Mesenchymal stem cell (in vitro differentiated cells and primary cell): ENCODE data around the gene GDF11.
A peak's percentile ranks its signal among the peaks of the same experiment; 100 is the strongest.

ENCODE experiments used
- DNase-seq: peaks from one replicate; pipeline ENCODE4 v3.0.0-alpha.2; 2013
- H2AFZ ChIP-seq: one replicate; pipeline ENCODE4 v1.6.1; 2013; ENCODE audit warnings: low read depth, mild to moderate bottlenecking, control low read depth, inconsistent platforms, low read length, moderate library complexity
- H2AK5ac ChIP-seq: 2 replicates; pipeline ENCODE4 v1.6.1; 2013; ENCODE audit warnings: low read length, moderate library complexity, mild to moderate bottlenecking, inconsistent platforms; ENCODE audit not compliant: severe bottlenecking
- H2BK120ac ChIP-seq: one replicate; pipeline ENCODE4 v1.6.1; 2013; ENCODE audit warnings: low read depth, mild to moderate bottlenecking, inconsistent platforms, low read length, moderate library complexity
- H2BK12ac ChIP-seq, 2 experiments: one replicate each; pipeline ENCODE4 v1.6.1; 2013; ENCODE audit warnings: inconsistent platforms in 2 of 2, low read length in 2 of 2, mild to moderate bottlenecking in 2 of 2, moderate library complexity in 2 of 2, control low read depth in 1 of 2
- H2BK15ac ChIP-seq: one replicate; pipeline ENCODE4 v1.6.1; 2013; ENCODE audit warnings: mild to moderate bottlenecking, low read depth, inconsistent platforms; ENCODE audit not compliant: poor library complexity, severe bottlenecking
- H2BK5ac ChIP-seq: 2 replicates; pipeline ENCODE4 v1.6.1; 2013; ENCODE audit warnings: low read depth, mild to moderate bottlenecking, low read length, control low read depth, inconsistent platforms; ENCODE audit not compliant: poor library complexity, severe bottlenecking
- H3K14ac ChIP-seq, 2 experiments: one replicate each; pipeline ENCODE4 v1.6.1; 2013; ENCODE audit warnings: inconsistent platforms in 2 of 2, low read length in 2 of 2, control low read depth in 1 of 2, mild to moderate bottlenecking in 1 of 2, moderate library complexity in 1 of 2
- H3K18ac ChIP-seq, 2 experiments: one replicate each; pipeline ENCODE4 v1.6.1; 2013; ENCODE audit warnings: inconsistent platforms in 2 of 2, low read length in 2 of 2, control low read depth in 1 of 2, low read depth in 1 of 2, mild to moderate bottlenecking in 1 of 2
- H3K23ac ChIP-seq, 2 experiments: one replicate each; pipeline ENCODE4 v1.6.1; 2013; ENCODE audit warnings: inconsistent platforms in 2 of 2, low read length in 2 of 2, mild to moderate bottlenecking in 2 of 2, moderate library complexity in 2 of 2, control low read depth in 1 of 2
- H3K27ac ChIP-seq: 2 replicates; pipeline ENCODE4 v1.5.1; 2013; ENCODE audit warnings: mild to moderate bottlenecking, moderate library complexity, low read length, control low read depth, inconsistent platforms; ENCODE audit not compliant: poor library complexity, severe bottlenecking
- H3K27me3 ChIP-seq, 2 experiments: 2 replicates each; pipeline versions ENCODE4 v1.6.1 to v1.7.0; 2013; ENCODE audit warnings: low read length in 2 of 2, mild to moderate bottlenecking in 2 of 2, moderate library complexity in 2 of 2, control low read depth in 1 of 2, inconsistent platforms in 1 of 2; ENCODE audit not compliant: control insufficient read depth in 1 of 2, insufficient read depth in 1 of 2
- H3K36me3 ChIP-seq, 2 experiments: 2 replicates each; pipeline versions ENCODE4 v1.6.1 to v1.7.0; 2013; ENCODE audit warnings: low read length in 2 of 2, control low read depth in 1 of 2, inconsistent platforms in 1 of 2, low read depth in 1 of 2, mild to moderate bottlenecking in 1 of 2; ENCODE audit not compliant: insufficient read depth in 2 of 2, control insufficient read depth in 1 of 2
- H3K4ac ChIP-seq, 2 experiments: one replicate each; pipeline ENCODE4 v1.6.1; 2013; ENCODE audit warnings: inconsistent platforms in 2 of 2, low read length in 2 of 2, mild to moderate bottlenecking in 2 of 2, moderate library complexity in 2 of 2, control low read depth in 1 of 2, low read depth in 1 of 2
- H3K4me1 ChIP-seq: 2 replicates; pipeline ENCODE4 v1.6.1; 2013; ENCODE audit warnings: low read depth, low read length, control low read depth; ENCODE audit not compliant: control insufficient read depth, insufficient read depth
- H3K4me2 ChIP-seq: 2 replicates; pipeline ENCODE4 v1.6.1; 2013; ENCODE audit warnings: low read length, mild to moderate bottlenecking, inconsistent platforms; ENCODE audit not compliant: poor library complexity, severe bottlenecking
- H3K4me3 ChIP-seq, 2 experiments: 2 replicates each; pipeline versions ENCODE4 v1.5.1 to v1.7.0; 2013; ENCODE audit warnings: low read length in 2 of 2, mild to moderate bottlenecking in 2 of 2, control low read depth in 1 of 2, low read depth in 1 of 2; ENCODE audit not compliant: insufficient read depth in 1 of 2
- H3K79me1 ChIP-seq: replicated peaks from 2 replicates; pipeline ENCODE4 v1.6.1; 2013; ENCODE audit warnings: mild to moderate bottlenecking, control low read depth, low read length, inconsistent platforms; ENCODE audit not compliant: poor library complexity, severe bottlenecking
- H3K9ac ChIP-seq: 2 replicates; pipeline ENCODE4 v1.7.0; 2013; ENCODE audit warnings: mild to moderate bottlenecking, low read length, moderate library complexity
- H3K9me3 ChIP-seq: 2 replicates; pipeline ENCODE4 v1.7.0; 2013; ENCODE audit warnings: mild to moderate bottlenecking, low read length; ENCODE audit not compliant: control insufficient read depth
- H4K8ac ChIP-seq: one replicate; pipeline ENCODE4 v1.6.1; 2013; ENCODE audit warnings: inconsistent platforms, mild to moderate bottlenecking, low read length, moderate library complexity
- H4K91ac ChIP-seq: one replicate; pipeline ENCODE4 v1.6.1; 2013; ENCODE audit warnings: mild to moderate bottlenecking, low read length, inconsistent platforms
- WGBS: methylation state at CpG from one replicate; pipeline ENCODE4 v1.1.7; 2013; ENCODE audit warnings: mixed read lengths; 5-methylcytosine and 5-hydroxymethylcytosine counted together

Gene GDF11

GRCh38 chr12:55708695-55709233 is 34.2 kb upstream of the GDF11 start:
- Histone ChIP-seq H2AFZ (no peak overlapping the region), H3K14ac (no peak overlapping the region), H3K18ac (no peak overlapping the region), H3K4me2 (no peak overlapping the region), H3K4me3 (peak overlapping the region in 1 of 2 experiments; percentile 83), H3K36me3 (no peaks in the 10 kb centered on the region), H2BK5ac (no peak overlapping the region), H3K27ac (no peak overlapping the region), H4K8ac (no peak overlapping the region), H3K9ac (peak overlapping the region; percentile 62), H2BK12ac (no peak overlapping the region), H3K4ac (no peak overlapping the region), H2BK15ac (no peak overlapping the region), H3K23ac (no peak overlapping the region), H2BK120ac (no peak overlapping the region), H3K27me3 (peaks cover 0 to 64% of the 10 kb centered on the region in 2 experiments), H4K91ac (no peak overlapping the region), H3K4me1 (peaks cover 12% of the 10 kb centered on the region), H2AK5ac (no peak overlapping the region), H3K9me3 (no peaks in the 10 kb centered on the region), H3K79me1 (no peaks in the 10 kb centered on the region)
- DNase-seq, result no peak
- 65% methylated on average over 2 of the region's 3 CpGs for WGBS

DNA sequence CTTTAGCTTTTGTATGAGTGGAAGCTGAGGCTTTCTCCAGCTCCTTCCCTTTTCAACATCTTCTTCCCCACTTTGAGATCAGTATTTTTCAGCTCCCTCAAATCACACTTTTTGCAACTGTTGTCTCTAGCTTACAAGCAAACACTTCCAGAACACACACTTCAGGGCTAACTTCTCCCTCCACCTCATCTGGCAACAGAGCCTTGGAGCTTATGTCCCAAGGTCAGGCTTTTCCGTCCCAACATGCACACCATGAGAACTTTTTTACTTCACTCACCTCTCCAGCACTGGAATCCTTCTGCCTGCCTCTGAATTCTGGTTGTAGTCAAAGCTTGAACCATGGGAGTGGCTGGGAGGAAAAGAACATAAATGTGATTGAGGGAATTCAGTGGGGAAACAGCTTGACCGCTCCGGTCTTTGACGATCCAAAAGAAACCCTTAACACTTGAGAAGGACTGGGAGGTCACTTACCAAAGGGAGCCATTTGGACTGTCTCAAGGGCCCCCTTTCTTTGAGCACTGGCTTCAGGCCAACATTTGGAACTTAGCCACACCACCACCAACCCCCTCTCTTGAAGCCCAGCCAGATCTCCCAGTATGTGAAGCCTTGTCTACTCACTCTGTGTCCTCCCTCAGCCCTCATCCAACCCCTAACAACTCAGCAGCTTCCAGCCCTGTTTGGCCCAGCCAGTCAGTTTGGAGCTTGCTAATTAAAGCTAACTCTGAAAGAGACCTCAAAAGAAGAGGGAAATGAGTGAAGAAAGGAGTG is 31.0 kb upstream of the GDF11 start:
- WGBS, result 76% methylated on average over 4 of the region's 4 CpGs
- DNase-seq, result no peak
- H3K4me3 ChIP-seq, result peak overlapping the region in 1 of 2 experiments; percentile 66
- no peak overlapping the region for H2BK5ac ChIP-seq
- H3K18ac ChIP-seq, result no peak overlapping the region
- H3K27ac ChIP-seq, result no peak overlapping the region
- peak overlapping the region; percentile 78 for H3K9ac ChIP-seq
- no peak overlapping the region for H2BK15ac ChIP-seq
- H3K14ac ChIP-seq, result no peak overlapping the region
- H4K8ac ChIP-seq, result no peak overlapping the region
- no peak overlapping the region for H3K4ac ChIP-seq
- H3K4me1 ChIP-seq, result peaks cover 20% of the 10 kb centered on the region
- H2BK12ac ChIP-seq, result no peak overlapping the region
- H4K91ac ChIP-seq, result no peak overlapping the region
- no peak overlapping the region for H3K4me2 ChIP-seq
- peaks cover 0 to 45% of the 10 kb centered on the region in 2 experiments for H3K27me3 ChIP-seq
- no peak overlapping the region for H2BK120ac ChIP-seq
- H2AFZ ChIP-seq, result no peak overlapping the region
- no peaks in the 10 kb centered on the region for H3K9me3 ChIP-seq
- no peaks in the 10 kb centered on the region for H3K79me1 ChIP-seq
- no peak overlapping the region for H3K23ac ChIP-seq
- no peaks in the 10 kb centered on the region for H3K36me3 ChIP-seq
- no peak overlapping the region for H2AK5ac ChIP-seq

DNA sequence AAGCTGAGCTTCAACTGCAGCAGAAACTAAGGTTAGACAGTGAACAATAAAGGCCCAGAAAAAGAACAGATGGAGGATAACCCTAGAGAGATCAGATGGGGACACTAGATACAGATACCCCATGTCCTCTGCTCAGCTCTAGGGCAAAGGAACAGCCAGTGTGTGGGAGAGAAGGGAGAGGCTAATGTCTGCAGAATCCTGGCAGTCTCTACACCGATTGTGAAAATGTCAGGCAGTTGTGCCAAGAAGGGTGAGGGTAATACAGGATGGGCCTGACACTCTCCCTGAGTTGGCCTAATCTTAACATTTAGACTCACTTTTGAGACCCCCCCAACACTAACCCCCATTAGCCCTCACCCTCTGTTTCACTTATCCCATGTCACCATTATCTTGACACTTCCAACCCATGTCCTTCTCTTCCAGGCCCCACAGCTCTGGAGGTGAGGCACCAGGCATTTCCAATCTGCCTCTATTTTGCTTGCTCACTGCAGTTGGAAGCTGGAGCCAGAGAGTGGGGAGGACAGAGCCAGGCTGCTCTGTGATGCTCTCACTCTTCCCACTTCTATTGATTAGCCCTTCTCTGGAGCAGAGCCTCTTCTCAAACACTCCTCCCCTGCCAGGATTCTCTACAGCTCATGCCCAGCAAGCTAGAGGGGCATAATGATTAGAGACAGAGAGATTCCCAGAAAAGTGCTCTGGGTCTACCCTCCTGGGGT is 30.1 kb upstream of the GDF11 start:
- H2AFZ ChIP-seq, result no peak overlapping the region
- no peak overlapping the region for H2BK15ac ChIP-seq
- 83% methylated on average over 1 of the region's 1 CpG for WGBS
- no peak overlapping the region for H3K4ac ChIP-seq
- H2BK120ac ChIP-seq, result no peak overlapping the region
- H3K4me3 ChIP-seq, result peak overlapping the region in 1 of 2 experiments; percentile 66
- H3K79me1 ChIP-seq, result no peaks in the 10 kb centered on the region
- no peaks in the 10 kb centered on the region for H3K9me3 ChIP-seq
- no peak overlapping the region for H2BK5ac ChIP-seq
- peaks cover 20% of the 10 kb centered on the region for H3K4me1 ChIP-seq
- no peak overlapping the region for H4K8ac ChIP-seq
- H3K18ac ChIP-seq, result no peak overlapping the region
- H3K9ac ChIP-seq, result peak overlapping the region; percentile 78
- no peak overlapping the region for H3K27ac ChIP-seq
- no peak for DNase-seq
- H2AK5ac ChIP-seq, result no peak overlapping the region
- H3K23ac ChIP-seq, result no peak overlapping the region
- no peaks in the 10 kb centered on the region for H3K36me3 ChIP-seq
- H4K91ac ChIP-seq, result no peak overlapping the region
- H3K4me2 ChIP-seq, result no peak overlapping the region
- H3K27me3 ChIP-seq, result peaks cover 0 to 39% of the 10 kb centered on the region in 2 experiments
- no peak overlapping the region for H3K14ac ChIP-seq
- H2BK12ac ChIP-seq, result no peak overlapping the region

GRCh38 chr12:55713721-55714120 is 29.2 kb upstream of the GDF11 start:
- Histone ChIP-seq H4K8ac (no peak overlapping the region), H2BK120ac (no peak overlapping the region), H3K4me2 (no peak overlapping the region), H3K14ac (no peak overlapping the region), H3K4ac (no peak overlapping the region), H3K79me1 (peaks cover 5% of the 10 kb centered on the region), H2BK5ac (no peak overlapping the region), H2BK12ac (no peak overlapping the region), H3K36me3 (no peaks in the 10 kb centered on the region), H2BK15ac (no peak overlapping the region), H3K27me3 (peaks cover 0 to 30% of the 10 kb centered on the region in 2 experiments), H3K9ac (peak overlapping the region; percentile 78), H3K9me3 (no peaks in the 10 kb centered on the region), H3K18ac (no peak overlapping the region), H2AFZ (no peak overlapping the region), H3K23ac (no peak overlapping the region), H2AK5ac (no peak overlapping the region), H3K4me1 (peaks cover 21% of the 10 kb centered on the region), H3K4me3 (no peak overlapping the region), H3K27ac (no peak overlapping the region), H4K91ac (no peak overlapping the region)
- 88% methylated on average over 1 of the region's 2 CpGs for WGBS
- no peak for DNase-seq
